HG03039 (cell line): ENCODE results near the gene URAD.
A peak's percentile ranks its signal among the peaks of the same experiment; 100 is the strongest.
"Not testable (repeated sequence)": the region's sequence is repeated elsewhere in the genome, so short reads cannot be mapped to it uniquely, and the experiment has no call there.

ENCODE experiments used
- ATAC-seq: cut with Tn5 transposase; IDR thresholded peaks from one replicate; pipeline ENCODE4 v1.9.1; 2021; ENCODE audit warnings: mild to moderate bottlenecking, moderate library complexity; ENCODE audit not compliant: unreplicated experiment

The URAD gene

DNA sequence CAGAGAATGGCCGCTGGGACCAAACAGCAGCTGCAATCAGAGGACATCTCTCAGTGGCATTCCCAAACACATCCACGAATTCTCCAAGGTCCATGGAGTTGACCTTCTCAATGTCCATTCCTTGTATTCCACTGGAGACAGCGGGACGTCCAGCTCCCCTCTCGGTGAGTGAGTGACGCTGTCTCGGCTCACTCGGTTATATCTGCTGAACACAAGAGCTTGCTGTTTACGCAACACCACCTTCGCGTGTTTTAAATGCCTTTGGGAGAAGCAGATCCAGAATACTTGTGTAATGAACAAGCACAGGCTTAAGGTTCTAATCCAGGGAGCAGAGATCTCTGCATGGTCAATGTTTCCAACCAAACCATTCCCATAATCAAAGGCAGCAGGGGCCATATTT lies at the start of gene URAD:
URAD (minus strand) TSS at position 174 of the 400 bp plus-strand sequence; CDS start at position 118, 56 bp downstream.
- no peak for ATAC-seq

- ATAC-seq, result no peak
These were observed 48.9 kb upstream of the URAD start for GRCh38 chr13:28037399-28037798.

DNA sequence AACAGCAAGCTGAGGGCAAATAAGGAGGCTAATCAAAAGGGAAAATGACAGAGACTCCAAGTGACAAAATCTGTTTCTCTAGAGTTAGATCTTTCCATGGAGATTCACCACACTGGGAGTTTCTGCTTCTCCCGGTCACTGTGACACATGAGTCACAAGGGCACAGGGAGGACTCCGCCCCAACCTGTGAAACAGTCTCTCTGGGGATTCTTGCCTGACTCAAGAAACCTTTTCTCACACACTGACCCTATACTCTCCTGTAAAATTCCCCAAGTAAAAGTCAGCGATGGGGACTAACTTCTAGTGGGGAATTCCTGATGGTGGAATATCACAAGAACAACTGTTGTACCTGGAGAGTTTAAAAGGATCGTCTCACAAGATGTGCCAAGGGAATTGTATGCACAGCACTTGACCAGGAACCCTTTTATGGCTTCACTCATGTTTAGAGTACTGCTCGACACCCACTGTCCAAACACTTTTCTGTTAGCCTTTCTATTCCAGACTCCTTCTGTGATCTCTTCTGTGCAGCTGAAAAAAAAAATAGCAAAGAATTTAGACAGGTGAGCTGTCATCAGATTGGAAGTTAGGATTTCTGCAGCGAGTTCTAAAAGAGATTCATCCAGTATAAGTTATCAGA lies 46.8 kb upstream of the URAD start:
- ATAC-seq, result peak; percentile 45

DNA sequence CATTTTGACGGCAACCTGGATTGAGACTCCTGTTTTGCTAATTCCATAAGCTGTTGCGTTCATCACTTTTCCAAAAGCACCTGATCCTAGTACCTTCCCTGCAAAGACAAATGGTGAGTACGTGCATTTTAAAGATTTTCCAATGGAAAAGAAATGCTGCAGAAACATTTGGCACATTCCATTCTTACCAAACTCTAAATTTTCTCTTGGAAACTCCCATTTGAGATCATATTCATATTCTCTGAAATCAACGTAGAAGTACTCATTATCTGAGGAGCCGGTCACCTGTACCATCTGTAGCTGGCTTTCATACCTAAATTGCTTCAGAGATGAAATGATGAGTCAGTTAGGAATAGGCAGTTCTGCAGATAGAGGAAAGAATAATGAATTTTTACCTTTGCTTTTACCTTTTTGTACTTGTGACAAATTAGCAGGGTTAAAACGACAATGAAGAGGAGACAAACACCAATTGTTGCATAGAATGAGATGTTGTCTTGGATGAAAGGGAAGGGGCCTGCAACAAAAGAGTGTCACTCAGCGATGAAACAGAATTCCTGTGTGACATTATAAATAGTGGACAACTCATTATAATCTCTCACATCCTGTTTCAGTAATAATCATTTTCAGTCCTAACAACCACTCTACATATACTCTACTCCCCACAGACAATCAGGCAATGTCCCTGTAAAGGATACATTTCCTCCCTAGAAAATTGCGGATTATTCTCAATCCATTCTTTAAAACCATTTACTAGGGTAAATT lies 45.6 kb upstream of the URAD start:
- no peak for ATAC-seq

DNA sequence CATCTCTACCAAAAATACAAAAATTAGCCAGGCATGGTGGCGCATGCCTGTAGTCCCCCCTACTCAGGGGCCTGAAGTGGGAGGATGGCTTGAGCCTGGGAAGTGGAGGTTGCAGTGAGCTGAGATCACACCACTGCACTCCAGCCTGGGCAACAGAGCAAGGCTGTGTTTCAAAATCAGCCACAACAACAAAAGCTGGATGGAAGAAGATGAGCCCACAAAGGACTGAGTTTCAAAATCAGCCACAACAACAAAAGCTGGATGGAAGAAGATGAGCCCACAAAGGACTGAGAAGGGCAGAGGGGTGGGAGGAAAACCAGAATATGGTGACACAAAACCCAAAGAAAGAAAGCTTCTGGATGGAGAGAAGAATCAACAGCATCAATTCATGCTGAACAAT lies 43.9 kb upstream of the URAD start:
- not testable (repeated sequence) for ATAC-seq

DNA sequence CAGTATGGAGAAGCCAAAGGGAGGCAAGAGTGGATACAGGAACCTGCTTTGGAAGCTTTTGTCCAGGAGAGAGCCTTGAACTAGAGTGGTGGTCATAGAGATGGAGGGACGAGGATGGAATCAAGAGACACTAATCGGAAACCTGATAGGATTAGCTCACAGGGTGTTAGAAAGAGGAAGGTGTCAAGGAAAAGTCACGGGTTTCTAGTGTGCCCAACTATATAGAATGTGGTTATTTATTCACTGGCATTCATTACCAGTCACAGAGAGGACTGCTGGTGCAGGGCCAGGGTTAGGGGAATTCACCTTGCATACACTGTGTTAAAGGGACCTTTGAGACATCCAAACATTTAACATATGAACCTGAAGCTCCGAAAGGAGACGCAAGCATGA lies 43.4 kb upstream of the URAD start:
- no peak for ATAC-seq

GRCh38 chr13:28031220-28031895 lies 42.9 kb upstream of the URAD start:
- no peak for ATAC-seq

DNA sequence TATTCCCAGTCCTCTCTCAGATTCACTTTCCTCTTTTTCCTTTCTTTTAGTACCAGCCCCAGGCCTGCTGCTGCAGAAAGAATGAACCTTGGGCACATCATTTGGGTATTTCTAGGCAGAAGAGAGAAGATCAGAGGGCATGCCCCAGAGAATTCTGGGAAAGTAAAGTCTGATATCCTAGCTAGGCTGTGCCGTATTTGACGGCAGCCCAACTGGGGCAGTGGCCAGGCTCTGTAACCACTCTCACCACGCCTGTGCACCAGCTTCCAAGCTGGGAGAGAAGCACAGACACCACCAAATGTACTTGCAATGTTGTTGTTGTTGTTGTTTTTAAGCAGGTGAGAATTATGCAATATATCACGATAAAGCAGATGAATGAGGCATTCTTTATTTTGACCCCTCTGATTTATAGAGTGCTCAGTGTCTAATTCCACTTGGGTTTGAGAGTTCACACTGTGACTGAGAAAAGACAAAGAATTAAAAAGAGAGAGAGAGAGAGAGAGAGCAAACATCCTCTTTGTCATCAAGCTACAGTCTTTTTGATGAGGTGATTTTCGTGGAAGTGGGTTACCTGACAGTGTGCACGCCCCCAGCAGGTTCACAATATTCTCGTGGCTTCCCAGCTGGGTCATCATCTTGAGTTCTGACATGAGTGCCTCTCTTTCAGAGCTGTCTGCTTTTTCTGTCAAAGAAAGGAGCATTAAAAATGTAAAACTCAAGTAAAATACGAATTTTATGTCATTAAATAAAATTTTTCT lies 39.3 kb upstream of the URAD start:
- no peak for ATAC-seq

- ATAC-seq, result no peak
These were observed 38.6 kb upstream of the URAD start for GRCh38 chr13:28027071-28027470.

- ATAC-seq, result no peak
These were observed 38.0 kb upstream of the URAD start for GRCh38 chr13:28026508-28026907.

- ATAC-seq, result no peak
These were observed 34.5 kb upstream of the URAD start for GRCh38 chr13:28022848-28023518.

DNA sequence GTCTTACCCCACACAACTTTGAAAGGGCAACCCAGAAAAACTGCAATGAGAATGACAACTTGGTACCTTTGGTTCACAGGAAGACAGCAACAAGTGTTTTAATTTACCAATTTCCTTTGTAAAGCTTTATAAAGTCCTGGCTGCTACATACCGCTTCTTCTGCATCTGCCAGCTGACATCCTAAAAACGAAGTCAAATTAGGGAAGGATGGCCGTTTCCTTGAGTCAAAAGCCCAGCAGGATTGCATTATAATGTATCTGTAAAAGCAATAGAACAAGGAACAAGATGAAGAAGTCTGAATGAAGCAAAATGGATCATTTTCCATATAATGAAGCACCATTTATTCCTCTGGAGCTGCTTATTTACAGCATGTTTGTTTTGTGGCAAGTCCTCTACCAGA lies 25.8 kb upstream of the URAD start:
- ATAC-seq, result no peak

DNA sequence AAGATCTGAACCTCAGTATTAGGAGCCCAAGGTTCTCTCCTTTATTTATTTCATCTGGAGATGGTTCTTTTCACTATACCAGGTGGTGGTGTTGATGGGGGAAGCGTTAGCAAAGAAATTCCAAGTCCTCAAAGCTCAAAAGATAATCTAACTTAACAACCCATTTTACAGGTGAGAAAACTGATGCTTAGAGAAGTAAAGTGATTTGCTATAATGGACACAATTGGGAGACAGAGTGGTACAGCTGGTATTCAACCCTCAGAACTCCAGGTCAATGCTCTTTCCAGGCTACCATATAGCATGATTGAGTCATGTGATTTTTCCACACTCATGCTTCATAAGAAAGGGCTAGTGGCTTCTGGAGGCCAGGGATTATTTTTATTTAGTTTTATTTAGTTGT lies 25.0 kb upstream of the URAD start:
- no peak for ATAC-seq

DNA sequence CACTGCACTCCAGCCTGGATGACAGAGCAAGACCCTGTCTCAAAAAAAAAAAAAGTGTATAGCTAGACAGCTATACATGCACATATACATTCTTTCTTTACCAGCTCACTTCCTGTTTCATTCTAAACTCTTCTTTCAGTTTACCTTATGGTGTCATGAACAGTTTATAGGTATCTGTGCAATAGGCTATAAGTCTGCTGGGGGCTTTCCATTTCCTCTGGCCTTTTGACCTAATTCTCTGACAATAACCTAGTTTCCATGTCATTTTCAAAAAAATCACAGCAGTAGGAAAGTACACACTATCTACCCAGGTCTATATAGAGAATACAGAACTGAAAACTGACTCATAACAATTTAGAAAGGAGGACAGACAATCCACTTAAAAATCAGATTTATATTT lies 24.4 kb upstream of the URAD start:
- ATAC-seq, result peak; percentile 87

DNA sequence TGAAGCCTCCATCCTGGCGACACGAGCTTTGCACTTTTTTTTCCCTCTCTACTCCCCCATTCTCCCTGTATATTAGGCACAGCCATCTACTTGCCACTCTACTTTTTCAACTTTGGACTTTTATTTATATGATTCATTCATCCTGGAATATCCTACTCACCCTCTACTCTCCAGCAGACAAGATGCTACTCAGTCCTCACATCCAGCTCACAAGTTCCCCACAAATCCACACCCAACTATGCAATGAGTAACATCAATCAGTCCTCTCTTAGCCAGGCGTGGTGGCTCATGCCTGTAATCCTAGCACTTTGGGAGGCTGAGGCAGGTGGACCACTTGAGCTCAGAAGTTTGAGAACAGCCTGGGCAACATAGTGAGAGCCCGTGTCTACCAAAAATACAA lies 23.9 kb upstream of the URAD start:
- ATAC-seq, result no peak

DNA sequence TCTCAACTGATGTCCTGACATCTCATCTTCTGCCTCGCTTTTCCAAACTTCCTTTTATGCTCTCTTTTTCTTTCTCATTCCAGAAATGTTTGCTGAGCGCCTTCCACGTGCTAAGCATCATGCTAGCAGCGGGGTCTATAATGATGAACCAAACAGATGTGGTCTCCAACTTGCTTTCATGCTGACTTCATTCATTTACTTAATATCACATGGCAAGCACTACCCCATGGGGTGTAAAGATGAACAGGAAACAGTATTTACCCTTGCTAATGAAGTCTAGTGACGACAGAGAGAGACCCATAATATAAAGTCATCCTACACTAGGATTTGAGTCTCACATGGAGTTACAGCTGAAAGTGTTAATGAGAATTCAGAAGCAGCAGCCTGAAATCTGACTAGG lies 21.6 kb upstream of the URAD start:
- no peak for ATAC-seq

DNA sequence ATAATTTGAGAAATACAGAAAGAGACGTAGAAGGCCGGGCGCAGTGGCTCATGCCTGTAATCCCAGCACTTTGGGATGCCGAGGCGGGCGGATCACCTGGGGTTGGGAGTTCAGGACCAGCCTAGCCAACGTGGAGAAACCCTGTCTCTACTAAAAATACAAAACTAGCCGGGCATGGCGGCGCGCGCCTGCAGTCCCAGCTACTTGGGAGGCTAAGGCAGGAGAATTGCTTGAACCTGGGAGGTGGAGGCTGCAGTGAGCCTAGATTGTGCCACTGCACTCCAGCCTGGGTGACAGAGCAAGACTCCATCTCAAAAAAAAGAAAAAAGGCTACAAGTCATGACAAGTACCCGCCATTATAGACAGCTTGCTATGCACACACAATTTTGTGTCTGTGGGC lies 16.5 kb upstream of the URAD start:
- ATAC-seq, result not testable (repeated sequence)

DNA sequence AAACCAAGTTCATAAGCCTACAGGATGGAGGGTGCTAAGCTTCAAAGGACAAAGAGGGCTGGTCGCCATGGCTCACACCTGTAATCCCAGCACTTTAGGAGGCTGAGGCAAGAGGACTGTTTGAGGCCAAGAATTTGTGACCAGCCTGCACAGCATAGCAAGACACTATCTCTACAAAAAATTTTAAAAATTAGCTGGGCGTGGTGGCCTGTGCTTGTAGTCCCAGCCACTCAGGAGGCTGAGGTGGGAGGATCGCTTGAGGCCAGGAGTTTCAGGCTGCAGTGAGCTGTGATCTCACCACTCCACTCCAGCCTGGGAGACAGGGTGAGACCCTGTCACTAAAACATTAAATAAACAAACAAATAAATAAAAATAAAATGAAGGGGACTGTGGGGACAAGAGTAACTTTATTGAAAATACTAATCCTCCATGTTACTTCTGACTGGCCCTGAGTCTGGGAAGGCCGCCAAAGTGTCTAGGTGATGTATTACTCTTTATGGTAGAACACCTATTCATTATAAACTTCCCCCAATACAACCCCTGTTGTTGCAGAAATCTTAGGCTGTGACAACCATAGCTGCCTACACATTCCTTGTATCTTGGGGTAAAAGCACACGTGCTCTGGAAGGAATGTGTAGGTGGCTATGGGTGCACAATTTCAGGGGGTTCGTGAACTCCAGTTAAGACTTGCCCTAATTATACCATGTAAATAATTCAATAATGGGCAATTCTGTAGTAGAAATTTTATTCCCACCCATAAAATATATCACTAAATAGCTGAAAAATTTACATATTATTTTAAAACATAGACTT lies 14.6 kb upstream of the URAD start:
- no peak for ATAC-seq

DNA sequence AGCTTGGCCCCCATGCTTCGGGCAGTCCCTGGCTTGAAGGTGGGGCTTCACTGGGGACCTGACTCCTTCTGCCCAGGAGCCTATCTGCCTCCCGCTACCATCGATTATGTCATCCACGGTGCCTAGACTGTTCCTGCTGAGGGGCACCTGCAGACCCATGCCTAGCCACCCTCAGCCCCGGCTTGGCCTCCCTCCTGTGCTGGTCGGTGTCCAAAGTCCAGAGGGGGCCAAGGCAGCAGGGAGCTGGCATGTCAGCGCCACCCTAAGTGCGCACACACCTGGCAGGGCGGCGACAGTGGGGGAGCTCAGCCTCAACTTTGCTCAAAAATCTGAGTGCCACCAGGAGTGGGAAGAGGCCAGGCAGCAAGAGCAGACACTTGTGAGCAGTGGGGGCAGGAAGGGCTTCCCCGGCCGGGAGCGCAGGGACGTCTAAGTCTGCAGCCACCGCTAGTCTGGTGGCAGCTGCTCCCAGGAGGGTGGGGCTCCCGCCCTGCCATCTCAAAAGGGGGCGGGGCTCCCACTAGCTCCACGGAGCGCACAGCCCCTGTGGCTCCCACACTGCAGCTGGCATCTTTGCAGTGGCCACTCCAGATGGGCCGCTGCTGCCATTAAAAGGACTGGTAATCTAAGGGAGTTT lies 13.5 kb upstream of the URAD start:
- ATAC-seq, result no peak

DNA sequence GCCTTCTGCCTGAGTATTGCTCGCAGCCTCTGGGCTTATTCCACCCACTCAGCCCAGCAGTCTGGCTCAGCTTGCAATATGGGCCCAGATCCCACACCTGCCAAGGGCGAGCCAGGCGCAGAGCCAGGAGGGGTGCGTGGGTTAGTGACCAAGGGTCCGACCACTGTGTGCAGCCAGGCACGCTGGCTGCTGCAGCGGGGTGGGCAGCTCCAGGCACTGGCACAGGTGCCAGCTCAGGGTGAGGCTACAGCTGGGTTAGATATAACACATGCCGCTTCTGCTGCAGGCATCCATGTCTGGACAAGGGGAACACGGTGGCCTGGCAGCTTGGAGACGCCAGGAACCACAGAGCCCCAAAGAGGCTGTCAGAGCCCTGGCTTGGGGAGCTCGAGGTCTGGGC lies 12.6 kb upstream of the URAD start:
- ATAC-seq, result no peak
